HG03135 (cell line): ENCODE results near the gene GAPDHS.

Experiments
- ATAC-seq: cut with Tn5 transposase; IDR thresholded peaks from one replicate; pipeline ENCODE4 v1.9.1; 2021; ENCODE audit warnings: mild to moderate bottlenecking, moderate library complexity; ENCODE audit not compliant: unreplicated experiment

Gene GAPDHS

GRCh38 chr19:35556025-35556590 is 22.9 kb downstream of the GAPDHS start:
- ATAC-seq, result no peak

- no peak for ATAC-seq
Measured at GRCh38 chr19:35556846-35557538, 23.7 kb downstream of the GAPDHS start.

GRCh38 chr19:35557539-35558399 is 24.5 kb downstream of the GAPDHS start:
- no peak for ATAC-seq

- ATAC-seq, result no peak
Measured at GRCh38 chr19:35558400-35559280, 25.4 kb downstream of the GAPDHS start.

- ATAC-seq, result no peak
Measured at GRCh38 chr19:35559281-35559659, 26.0 kb downstream of the GAPDHS start.

GRCh38 chr19:35559781-35560180 is 26.5 kb downstream of the GAPDHS start:
- ATAC-seq, result no peak

- no peak for ATAC-seq
Measured at GRCh38 chr19:35560271-35560670, 27.0 kb downstream of the GAPDHS start.

- no peak for ATAC-seq
Measured at GRCh38 chr19:35560677-35561076, 27.4 kb downstream of the GAPDHS start.

- ATAC-seq, result no peak
Measured at GRCh38 chr19:35561436-35561835, 28.2 kb downstream of the GAPDHS start.

GRCh38 chr19:35562336-35562735 is 29.1 kb downstream of the GAPDHS start:
- no peak for ATAC-seq

GRCh38 chr19:35562776-35563175 is 29.5 kb downstream of the GAPDHS start:
- no peak for ATAC-seq

- no peak for ATAC-seq
Measured at GRCh38 chr19:35563207-35563829, 30.1 kb downstream of the GAPDHS start, which contains the start of gene ATP4A. Gene ATP4A, minus strand, starts transcription at chr19:35563658. Its CDS starts 29 bp downstream, at chr19:35563629.

- no peak for ATAC-seq
Measured at GRCh38 chr19:35565016-35565856, 32.0 kb downstream of the GAPDHS start.

GRCh38 chr19:35566738-35567137 is 33.5 kb downstream of the GAPDHS start:
- no peak for ATAC-seq

GRCh38 chr19:35569281-35569781 is 36.1 kb downstream of the GAPDHS start:
- no peak for ATAC-seq

- no peak for ATAC-seq
Measured at GRCh38 chr19:35571406-35571965, 38.2 kb downstream of the GAPDHS start.

GRCh38 chr19:35577918-35578317 is 44.7 kb downstream of the GAPDHS start:
- no peak for ATAC-seq

GRCh38 chr19:35578707-35579106 is 45.5 kb downstream of the GAPDHS start:
- ATAC-seq, result no peak

- ATAC-seq, result no peak
Measured at GRCh38 chr19:35582760-35583159, 49.5 kb downstream of the GAPDHS start.
